Endothelial cell of umbilical vein (primary cell): ENCODE data around the gene C1orf167.

ENCODE experiments used
- EZH2 ChIP-seq: IDR thresholded peaks from 2 replicates; pipeline ENCODE4 v1.6.1; 2012; ENCODE audit warnings: borderline replicate concordance, low read depth, mild to moderate bottlenecking, moderate library complexity, low read length, inconsistent platforms; ENCODE audit not compliant: severe bottlenecking
- GATA2 ChIP-seq: IDR thresholded peaks from 2 replicates; pipeline ENCODE4 v1.7.0; 2011; ENCODE audit warnings: low read depth, mild to moderate bottlenecking, moderate library complexity, mixed read lengths, low read length; ENCODE audit not compliant: insufficient read length, insufficient read depth
- JUN ChIP-seq: IDR thresholded peaks from 2 replicates; pipeline ENCODE4 v1.6.1; 2011; ENCODE audit warnings: borderline replicate concordance, low read depth; ENCODE audit not compliant: insufficient read length, insufficient read depth
- MYC ChIP-seq: IDR thresholded peaks from one replicate; pipeline ENCODE4 v1.6.1; 2011; ENCODE audit warnings: mild to moderate bottlenecking, low read depth, low read length
- POLR2A ChIP-seq: IDR thresholded peaks from 2 replicates; pipeline ENCODE4 v1.6.1; 2012; ENCODE audit warnings: low read depth, mild to moderate bottlenecking, control low read depth, low read length
- POLR2AphosphoS5 ChIP-seq: IDR thresholded peaks from 2 replicates; pipeline ENCODE4 v1.6.1; 2012; ENCODE audit warnings: low read depth, mild to moderate bottlenecking, control low read depth, low read length, moderate library complexity; ENCODE audit not compliant: insufficient read depth
- TF ChIP-seq, protein P1 (sequence below), 2 donors: IDR thresholded peaks; 1 replicate in 1 of 2; 2 replicates in 1 of 2; pipeline ENCODE4 v1.5.1; 2011; ENCODE audit warnings: low read length in 2 of 2, mild to moderate bottlenecking in 2 of 2, moderate library complexity in 2 of 2, control low read depth in 1 of 2, inconsistent platforms in 1 of 2, low read depth in 1 of 2; ENCODE audit not compliant: insufficient read depth in 1 of 2; ENCODE audit errors: extremely low read depth in 1 of 2
- TF ChIP-seq, protein P2 (sequence below): IDR thresholded peaks from 2 replicates; pipeline ENCODE4 v1.6.1; 2011; ENCODE audit not compliant: insufficient read depth, insufficient read length

DNA sequence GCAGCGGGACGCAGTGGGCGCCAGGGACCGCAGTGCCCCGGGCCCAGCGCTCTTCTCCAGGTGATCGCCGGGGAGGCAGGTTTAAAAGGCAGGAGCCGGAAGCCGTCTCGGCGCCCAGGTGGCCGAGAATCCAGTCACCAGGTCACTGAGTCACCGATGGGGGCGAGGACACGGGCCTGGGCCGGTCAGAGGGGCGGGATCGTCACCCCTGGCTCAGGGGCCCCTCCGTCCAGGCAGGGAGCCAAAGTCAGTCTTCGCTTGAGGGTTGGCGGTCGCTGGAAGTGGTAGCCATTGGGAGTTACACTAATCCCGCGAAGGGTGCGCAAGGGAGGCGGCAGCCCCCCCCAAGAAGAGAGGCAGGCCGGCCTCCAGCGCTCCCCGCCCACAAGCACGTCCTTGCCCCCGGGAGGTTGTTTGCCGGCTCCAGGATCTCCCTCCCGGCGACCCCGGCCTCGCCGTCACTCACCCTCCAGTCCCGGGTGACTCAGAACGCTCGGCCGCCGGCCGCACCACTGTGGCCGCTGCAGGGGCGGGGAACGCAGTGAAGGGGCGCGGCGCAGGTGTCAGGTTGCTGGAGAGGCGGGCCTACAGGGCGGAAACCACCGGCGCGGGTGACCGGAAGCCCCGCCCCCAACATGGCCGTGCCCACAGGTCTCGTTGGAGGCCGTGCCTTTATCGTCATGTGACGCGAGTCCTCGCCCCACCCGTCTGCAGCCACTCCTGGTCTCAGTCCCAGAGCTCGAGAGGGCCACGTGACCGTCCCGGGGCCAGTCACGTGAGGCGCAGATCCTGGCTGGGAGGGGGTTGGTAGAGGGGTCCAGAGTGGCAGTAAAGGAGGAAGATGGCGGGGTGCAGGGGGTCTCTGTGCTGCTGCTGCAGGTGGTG, 43.7 kb downstream of the C1orf167 start, which contains the start of the genes CLCN6 and MTHFR:
- TF ChIP-seq, protein P1, sequence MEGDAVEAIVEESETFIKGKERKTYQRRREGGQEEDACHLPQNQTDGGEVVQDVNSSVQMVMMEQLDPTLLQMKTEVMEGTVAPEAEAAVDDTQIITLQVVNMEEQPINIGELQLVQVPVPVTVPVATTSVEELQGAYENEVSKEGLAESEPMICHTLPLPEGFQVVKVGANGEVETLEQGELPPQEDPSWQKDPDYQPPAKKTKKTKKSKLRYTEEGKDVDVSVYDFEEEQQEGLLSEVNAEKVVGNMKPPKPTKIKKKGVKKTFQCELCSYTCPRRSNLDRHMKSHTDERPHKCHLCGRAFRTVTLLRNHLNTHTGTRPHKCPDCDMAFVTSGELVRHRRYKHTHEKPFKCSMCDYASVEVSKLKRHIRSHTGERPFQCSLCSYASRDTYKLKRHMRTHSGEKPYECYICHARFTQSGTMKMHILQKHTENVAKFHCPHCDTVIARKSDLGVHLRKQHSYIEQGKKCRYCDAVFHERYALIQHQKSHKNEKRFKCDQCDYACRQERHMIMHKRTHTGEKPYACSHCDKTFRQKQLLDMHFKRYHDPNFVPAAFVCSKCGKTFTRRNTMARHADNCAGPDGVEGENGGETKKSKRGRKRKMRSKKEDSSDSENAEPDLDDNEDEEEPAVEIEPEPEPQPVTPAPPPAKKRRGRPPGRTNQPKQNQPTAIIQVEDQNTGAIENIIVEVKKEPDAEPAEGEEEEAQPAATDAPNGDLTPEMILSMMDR (IDR thresholded peaks at IDR 0.05; ENCODE audit: extremely low read depth in 1 of 2, insufficient read depth in 1 of 2, low read depth in 1 of 2, low read length in 2 of 2): no peak
- peak; percentile 58 for TF ChIP-seq POLR2A
- TF ChIP-seq, protein P2, sequence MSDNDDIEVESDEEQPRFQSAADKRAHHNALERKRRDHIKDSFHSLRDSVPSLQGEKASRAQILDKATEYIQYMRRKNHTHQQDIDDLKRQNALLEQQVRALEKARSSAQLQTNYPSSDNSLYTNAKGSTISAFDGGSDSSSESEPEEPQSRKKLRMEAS: peak; percentile 100
- TF ChIP-seq EZH2: no peak
- peak; percentile 74 for TF ChIP-seq POLR2AphosphoS5
- TF ChIP-seq MYC: peak; percentile 50
- TF ChIP-seq JUN: peak; percentile 17
- no peak for TF ChIP-seq GATA2
